HAP-1 (cell line): ENCODE data around the gene DCAF6.

Experiments
- DNase-seq, 2 experiments: peaks; one replicate each; pipeline ENCODE4 v3.0.0-alpha.2; 2016 to 2020; ENCODE audit warnings: low spot score in 2 of 2
- H3K27me3 ChIP-seq: fragments of 250-450 bp; sonication (Bioruptor Pico); 2 replicates; pipeline ENCODE4 v1.5.1; 2020; ENCODE audit warnings: low read depth, mild to moderate bottlenecking, moderate library complexity
- H3K36me3 ChIP-seq: fragments of 250-450 bp; sonication (Bioruptor Pico); replicated peaks from 2 replicates; pipeline ENCODE4 v1.5.1; 2020; ENCODE audit warnings: mild to moderate bottlenecking
- H3K4me1 ChIP-seq: fragments of 250-450 bp; sonication (Bioruptor Pico); 2 replicates; pipeline ENCODE4 v1.5.1; 2020; ENCODE audit warnings: mild to moderate bottlenecking
- H3K4me3 ChIP-seq: fragments of 250-450 bp; sonication (Bioruptor Pico); 2 replicates; pipeline ENCODE4 v1.5.1; 2020; ENCODE audit warnings: mild to moderate bottlenecking, moderate library complexity
- H3K9me3 ChIP-seq: fragments of 250-450 bp; sonication (Bioruptor Pico); 2 replicates; pipeline ENCODE4 v1.5.1; 2020; ENCODE audit warnings: mild to moderate bottlenecking, moderate library complexity
- in situ Hi-C: fragments of 300-500 bp; cut with MboI; formaldehyde crosslinking; loops from 3 replicates; pipeline ENCODE4 v1.14.3; 2020; ENCODE audit warnings: low sequenced_read_pairs, inconsistent platforms, mixed read lengths

The DCAF6 gene

DNA sequence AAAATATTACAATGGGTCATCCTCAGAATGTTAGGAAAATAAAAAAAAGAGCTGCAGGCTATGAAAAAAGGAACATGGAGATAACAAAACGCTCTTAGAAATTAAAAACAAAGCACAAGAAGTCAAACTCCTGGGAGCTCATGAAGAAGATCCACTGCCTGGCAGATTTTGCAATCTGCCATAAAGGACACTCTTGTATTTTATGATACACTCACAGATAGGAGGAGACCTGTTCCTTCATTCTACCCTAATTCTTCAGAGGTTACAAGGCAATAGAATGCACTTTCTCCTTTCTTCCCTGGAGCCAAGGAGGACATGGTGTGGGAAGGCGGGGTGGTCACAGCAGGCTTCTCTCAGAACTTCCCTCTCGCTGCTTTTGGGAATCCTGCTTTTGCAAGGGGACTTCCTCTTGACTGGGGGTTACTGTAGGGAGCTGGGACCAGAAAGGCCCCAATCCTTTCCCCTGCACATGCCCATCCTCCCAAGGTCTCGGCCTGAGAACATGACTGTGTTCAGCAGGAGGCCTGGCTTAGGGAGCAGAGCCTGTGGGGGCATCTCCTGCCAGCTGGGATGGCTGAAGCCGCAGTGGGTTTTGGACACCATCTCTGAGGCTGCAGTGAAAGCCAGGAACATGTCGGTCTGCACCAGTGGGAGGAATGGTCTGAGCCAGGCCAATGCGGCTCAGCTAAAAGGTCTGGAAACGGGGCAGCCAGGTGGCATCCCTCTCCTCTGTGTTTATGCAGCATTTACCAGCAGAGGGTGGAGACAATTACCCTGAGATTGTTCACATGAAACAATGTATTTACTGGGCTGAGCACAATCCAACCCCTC is 155.5 kb downstream of the DCAF6 start:
- no peak for DNase-seq
- in situ Hi-C loops: no loop called here

DNA sequence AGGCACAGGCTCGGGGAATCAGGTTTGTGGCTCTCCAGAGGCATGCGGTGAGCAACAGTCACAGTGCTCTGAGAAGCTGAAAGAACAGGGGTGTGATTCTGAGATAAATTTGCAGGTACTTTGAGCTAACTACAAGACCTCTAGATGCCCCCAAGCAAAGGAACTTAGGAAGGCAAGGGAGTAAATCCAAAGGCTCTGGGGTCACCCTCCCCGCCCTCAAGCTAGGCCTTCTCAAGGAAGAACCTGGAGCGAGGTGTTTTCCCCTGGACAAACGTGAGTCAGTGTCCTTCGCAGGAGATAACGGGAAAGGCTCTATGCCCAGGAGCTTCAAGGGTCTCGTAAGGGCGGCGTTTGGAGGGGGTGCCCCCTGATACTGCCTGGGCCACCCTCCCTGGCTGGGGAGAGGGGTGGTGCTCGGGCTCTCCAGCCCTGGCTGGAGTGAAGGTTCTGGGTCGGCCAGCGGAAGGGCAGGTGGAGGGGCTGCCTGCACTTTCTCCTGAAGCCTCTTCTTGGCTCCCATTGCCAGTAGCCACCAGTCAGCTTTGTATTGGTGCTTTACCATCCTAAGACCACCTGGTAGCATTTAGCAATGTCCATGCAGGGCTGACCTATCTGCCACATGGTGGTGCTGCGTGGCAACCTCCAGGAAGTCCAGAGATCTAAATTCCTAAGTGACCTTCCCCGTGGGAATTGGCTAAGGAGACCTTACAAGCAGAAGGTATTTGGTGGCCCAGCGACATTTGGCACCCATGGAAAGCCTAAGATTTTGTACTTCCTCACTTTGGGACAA is 156.3 kb downstream of the DCAF6 start:
- no peaks in the 10 kb centered on the region for H3K36me3 ChIP-seq
- H3K9me3 ChIP-seq: no peaks in the 10 kb centered on the region
- in situ Hi-C loops: no loop called here
- no peaks in the 10 kb centered on the region for H3K4me1 ChIP-seq
- no peaks in the 10 kb centered on the region for H3K27me3 ChIP-seq
- DNase-seq: no peak
- H3K4me3 ChIP-seq: no peak overlapping the region

More for the DNA sequence above, 155.5 kb downstream of the DCAF6 start:
- no peaks in the 10 kb centered on the region for H3K36me3 ChIP-seq
- no peaks in the 10 kb centered on the region for H3K27me3 ChIP-seq
- no peaks in the 10 kb centered on the region for H3K9me3 ChIP-seq
- no peaks in the 10 kb centered on the region for H3K4me1 ChIP-seq
- H3K4me3 ChIP-seq: no peak overlapping the region

DNA sequence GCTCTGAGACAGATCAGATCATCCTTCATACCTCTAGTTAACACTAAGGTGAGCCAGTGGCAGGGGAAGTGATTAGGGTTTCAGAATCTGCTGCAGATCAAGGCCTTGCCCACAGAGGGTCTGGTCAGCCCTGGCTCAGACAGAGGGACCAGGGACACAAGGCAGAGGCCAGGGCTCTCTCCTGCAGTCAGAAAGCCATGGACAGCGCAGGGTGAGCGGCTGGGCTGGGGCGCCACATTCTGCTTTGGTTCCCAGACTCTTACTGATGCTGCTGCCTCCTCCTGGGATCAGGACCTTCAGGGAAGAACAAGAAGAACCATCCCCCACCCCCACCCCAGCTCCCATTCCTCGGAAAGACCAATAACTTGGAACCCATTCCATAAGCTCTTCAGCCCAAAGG is 157.1 kb downstream of the DCAF6 start:
- no peaks in the 10 kb centered on the region for H3K36me3 ChIP-seq
- no peak overlapping the region for H3K4me3 ChIP-seq
- no peaks in the 10 kb centered on the region for H3K4me1 ChIP-seq
- H3K9me3 ChIP-seq: no peaks in the 10 kb centered on the region
- H3K27me3 ChIP-seq: no peaks in the 10 kb centered on the region
- in situ Hi-C loops: no loop called here
- DNase-seq: no peak

DNA sequence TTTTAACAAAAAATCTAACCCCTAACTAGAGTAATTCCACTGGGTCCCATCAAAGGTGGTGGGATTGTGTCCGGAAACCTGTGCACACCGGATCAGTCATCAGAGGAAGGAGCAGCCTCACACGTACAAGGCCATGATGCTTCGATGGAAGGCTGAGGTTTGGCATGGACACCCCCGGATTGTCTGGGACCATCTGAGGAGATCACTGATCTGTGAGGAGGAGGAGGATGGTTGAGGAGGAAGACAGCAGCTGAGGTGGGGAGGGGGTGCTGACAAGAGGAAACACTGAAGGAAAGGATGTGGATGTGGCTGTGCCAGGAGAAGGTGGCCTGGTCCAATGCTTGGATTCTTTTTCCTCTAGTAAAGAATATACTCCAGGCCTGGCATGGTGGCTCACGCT is 159.0 kb downstream of the DCAF6 start:
- in situ Hi-C loops: no loop called here
- Histone ChIP-seq H3K4me1 (no peaks in the 10 kb centered on the region), H3K27me3 (no peaks in the 10 kb centered on the region), H3K4me3 (no peak overlapping the region), H3K9me3 (no peaks in the 10 kb centered on the region), H3K36me3 (0 out of 2 replicates have a peak, but pooled peaks cover 1% of the 10 kb centered on the region)
- no peak for DNase-seq

DNA sequence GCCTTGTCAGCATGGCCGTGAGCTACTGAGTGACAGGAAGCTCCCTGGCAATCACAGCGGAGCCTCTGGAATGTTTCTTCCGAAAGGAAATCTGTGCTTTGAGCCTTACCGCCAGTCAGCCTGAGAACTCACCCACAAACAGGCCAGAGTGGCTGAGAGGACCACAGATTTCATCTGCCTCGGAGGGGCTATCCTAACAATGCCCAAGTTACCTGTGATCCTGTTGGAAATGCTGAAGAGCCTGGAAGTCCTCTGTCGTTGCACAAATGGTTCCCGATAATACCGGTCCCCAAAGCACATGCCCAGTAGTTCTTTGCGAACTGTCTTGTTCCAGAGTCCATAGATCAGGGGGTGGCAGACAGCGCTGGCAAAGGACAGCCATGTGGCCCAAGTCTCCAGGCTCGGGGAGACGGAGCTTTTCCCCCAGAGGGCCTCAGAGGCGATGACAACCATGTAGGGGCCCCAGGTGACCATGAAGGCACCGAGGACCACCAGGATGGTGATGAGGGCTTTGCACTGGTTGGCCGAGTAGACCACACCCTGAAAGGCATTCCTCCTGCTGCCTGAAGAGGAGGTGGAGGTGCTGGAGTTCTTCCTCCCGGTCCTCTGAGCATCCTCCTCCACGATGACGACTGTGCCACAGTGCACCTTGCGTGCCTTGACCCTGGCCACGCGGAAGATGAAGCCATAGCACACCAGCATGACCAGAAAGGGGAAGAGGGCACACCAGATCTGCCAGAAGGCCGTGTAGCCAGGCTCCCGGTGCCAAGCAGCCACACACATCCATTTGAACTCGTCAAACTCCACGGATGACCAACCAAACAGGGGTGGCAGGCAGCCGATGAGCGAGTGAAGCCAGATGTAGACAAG is 160.0 kb downstream of the DCAF6 start:
- in situ Hi-C loops: no loop called here
- DNase-seq: no peak
- Histone ChIP-seq H3K9me3 (no peaks in the 10 kb centered on the region), H3K4me1 (no peaks in the 10 kb centered on the region), H3K4me3 (no peak overlapping the region), H3K36me3 (0 out of 2 replicates have a peak, but pooled peaks cover 2% of the 10 kb centered on the region), H3K27me3 (no peaks in the 10 kb centered on the region)

GRCh38 chr1:168097921-168098528 is 161.5 kb downstream of the DCAF6 start:
- no peak for DNase-seq
- in situ Hi-C loops: no loop called here
- H3K4me3 ChIP-seq: no peak overlapping the region

DNA sequence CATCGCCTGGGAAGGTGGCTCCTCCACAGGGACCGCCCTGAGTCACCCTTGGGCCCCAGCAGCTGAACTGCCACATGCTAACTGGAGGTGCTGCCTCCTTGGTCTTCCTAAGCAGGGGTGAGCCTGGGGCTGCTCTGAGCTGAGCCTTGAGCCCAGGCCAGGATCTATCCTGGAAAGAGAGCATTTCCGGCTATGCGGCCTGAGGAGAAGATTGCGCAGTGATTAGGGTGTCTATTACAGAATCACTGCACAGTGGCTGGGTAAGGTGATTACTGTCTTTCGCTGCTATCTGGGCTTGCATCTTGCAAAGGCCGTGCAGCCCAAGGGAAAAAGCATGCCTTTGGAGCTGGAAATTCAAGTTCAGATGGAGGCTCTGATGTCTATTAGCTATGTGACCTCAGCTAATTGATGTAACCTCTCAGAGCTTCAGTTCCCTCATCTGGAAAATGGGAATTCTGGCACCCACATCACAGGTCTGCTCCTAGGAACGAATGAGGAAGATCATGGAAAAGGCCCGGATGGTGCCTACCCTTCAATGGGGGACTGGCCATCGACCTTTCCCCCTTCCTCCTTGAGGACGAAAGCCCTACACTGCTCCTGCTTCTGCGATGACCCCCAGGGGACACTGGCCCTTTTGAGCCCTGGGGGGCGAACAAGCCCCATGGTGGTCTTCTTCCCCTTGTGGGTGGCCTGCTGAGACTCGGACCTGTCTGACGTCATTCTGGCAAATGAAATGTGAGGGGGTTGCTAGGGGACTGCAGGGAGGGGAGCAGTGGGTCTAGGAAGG is 162.2 kb downstream of the DCAF6 start:
- H3K9me3 ChIP-seq: no peaks in the 10 kb centered on the region
- no peaks in the 10 kb centered on the region for H3K4me1 ChIP-seq
- no peaks in the 10 kb centered on the region for H3K27me3 ChIP-seq
- in situ Hi-C loops: no loop called here
- no peak overlapping the region for H3K4me3 ChIP-seq
- no peak for DNase-seq
- H3K36me3 ChIP-seq: 0 out of 2 replicates have a peak, but pooled peaks cover 2% of the 10 kb centered on the region

More at GRCh38 chr1:168097921-168098528, 161.5 kb downstream of the DCAF6 start:
- no peaks in the 10 kb centered on the region for H3K27me3 ChIP-seq
- no peaks in the 10 kb centered on the region for H3K4me1 ChIP-seq
- 0 out of 2 replicates have a peak, but pooled peaks cover 2% of the 10 kb centered on the region for H3K36me3 ChIP-seq
- H3K9me3 ChIP-seq: no peaks in the 10 kb centered on the region

GRCh38 chr1:168099337-168099801 is 162.9 kb downstream of the DCAF6 start:
- in situ Hi-C loops: no loop called here
- Histone ChIP-seq H3K36me3 (0 out of 2 replicates have a peak, but pooled peaks cover 2% of the 10 kb centered on the region), H3K9me3 (no peaks in the 10 kb centered on the region), H3K4me3 (no peak overlapping the region), H3K4me1 (no peaks in the 10 kb centered on the region), H3K27me3 (no peaks in the 10 kb centered on the region)
- no peak for DNase-seq

DNA sequence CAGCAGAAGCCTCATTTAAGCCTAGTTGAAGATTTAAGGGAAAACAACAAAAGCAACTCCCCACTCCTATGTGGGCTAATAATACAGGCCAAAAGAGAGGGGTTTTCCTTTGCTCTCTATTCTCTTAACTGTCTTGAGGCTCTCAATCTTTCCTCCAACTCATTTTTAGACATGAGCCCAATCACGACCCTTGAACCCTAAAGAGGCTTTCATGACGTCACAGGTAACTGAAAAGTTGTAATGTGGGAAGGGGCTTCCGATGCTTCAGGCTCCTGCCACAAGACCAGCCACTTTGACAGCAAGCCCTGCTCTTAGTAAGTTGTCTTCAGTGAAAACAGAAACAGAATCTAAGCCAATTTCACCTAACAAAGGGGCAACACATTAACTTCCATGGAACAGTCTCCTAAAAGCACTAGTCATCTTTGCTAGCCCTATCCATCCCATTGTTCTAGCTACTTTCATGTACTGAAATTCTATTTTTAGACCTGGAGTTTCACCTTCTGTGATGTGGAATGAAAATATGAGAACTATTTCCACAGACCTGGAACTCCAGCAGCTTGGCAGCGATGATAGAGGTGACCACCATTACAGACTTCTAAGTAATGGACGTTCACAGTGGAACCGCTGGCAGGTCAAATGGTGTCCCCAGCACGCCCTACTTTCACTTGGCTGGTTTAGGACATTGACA is 164.0 kb downstream of the DCAF6 start:
- no peaks in the 10 kb centered on the region for H3K27me3 ChIP-seq
- no peak for DNase-seq
- H3K36me3 ChIP-seq: 0 out of 2 replicates have a peak, but pooled peaks cover 2% of the 10 kb centered on the region
- H3K4me1 ChIP-seq: no peaks in the 10 kb centered on the region
- H3K9me3 ChIP-seq: no peaks in the 10 kb centered on the region
- in situ Hi-C loops: no loop called here
- H3K4me3 ChIP-seq: no peak overlapping the region

DNA sequence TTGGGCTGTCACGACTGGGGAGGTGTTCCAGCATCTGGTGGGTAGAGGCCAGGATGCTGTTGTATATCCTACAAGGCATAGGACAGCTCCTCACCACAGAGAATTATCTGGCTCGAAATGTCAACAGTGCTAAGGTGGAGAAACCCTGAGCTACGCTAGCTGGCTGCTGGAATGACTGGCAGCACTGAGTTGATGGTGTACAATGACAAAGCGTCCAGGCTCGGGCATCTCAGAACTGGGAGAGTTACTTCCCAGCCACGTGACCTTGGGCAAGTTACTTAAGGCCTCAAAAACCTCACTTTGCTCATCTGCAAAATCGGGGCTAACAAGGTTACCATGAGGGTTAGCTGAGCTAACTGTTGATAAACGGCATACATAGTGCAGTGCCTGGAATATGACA is 164.9 kb downstream of the DCAF6 start:
- no peak overlapping the region for H3K4me3 ChIP-seq
- in situ Hi-C loops: no loop called here
- H3K9me3 ChIP-seq: no peaks in the 10 kb centered on the region
- H3K36me3 ChIP-seq: 0 out of 2 replicates have a peak, but pooled peaks cover 2% of the 10 kb centered on the region
- no peak for DNase-seq
- no peaks in the 10 kb centered on the region for H3K27me3 ChIP-seq
- no peaks in the 10 kb centered on the region for H3K4me1 ChIP-seq

- no peaks in the 10 kb centered on the region for H3K27me3 ChIP-seq
- H3K4me1 ChIP-seq: no peaks in the 10 kb centered on the region
- H3K9me3 ChIP-seq: no peaks in the 10 kb centered on the region
- in situ Hi-C loops: no loop called here
- no peak for DNase-seq
- 0 out of 2 replicates have a peak, but pooled peaks cover 2% of the 10 kb centered on the region for H3K36me3 ChIP-seq
- no peak overlapping the region for H3K4me3 ChIP-seq
Observed at GRCh38 chr1:168102487-168102886, 166.0 kb downstream of the DCAF6 start.

GRCh38 chr1:168104535-168104934 is 168.1 kb downstream of the DCAF6 start:
- DNase-seq: no peak

More at GRCh38 chr1:168104535-168104934, 168.1 kb downstream of the DCAF6 start:
- Histone ChIP-seq H3K4me3 (no peak overlapping the region), H3K9me3 (no peaks in the 10 kb centered on the region), H3K4me1 (no peaks in the 10 kb centered on the region), H3K36me3 (0 out of 2 replicates have a peak, but pooled peaks cover 2% of the 10 kb centered on the region), H3K27me3 (no peaks in the 10 kb centered on the region)
- in situ Hi-C loops: no loop called here
